Measurements from ENCODE around the gene DPEP1. TPM values are rescaled to one million over a fixed set of nuclear protein-coding genes. Genes with fewer than 3 reads are reported as not detected.

The DPEP1 gene
- total RNA-seq, 6 donors from 2014 or later = 1.2 to 2.7 (median 1.5) TPM; not detected in 3

GRCh38 chr16:89596957-89597649 lies 16.3 kb upstream of the DPEP1 start:
- Histone ChIP-seq H3K4me1 (peaks cover 0 to 4% (median under 1%) of the 10 kb centered on the region in 4 donors), H3K36me3 (no peaks in the 10 kb centered on the region), H3K27ac (no peak overlapping the region), H3K27me3 (no peaks in the 10 kb centered on the region), H3K9me3 (no peaks in the 10 kb centered on the region), H3K4me3 (no peak overlapping the region)
- WGBS, 2 donors = 88 to 93% methylated on average over 11 to 19 of the region's 19 CpGs
- peak in 1 of 2 donors; percentile 74 for DNase-seq
- TF ChIP-seq POLR2AphosphoS5 (IDR thresholded peaks at IDR 0.05) (no peak), POLR2A (IDR thresholded peaks at IDR 0.05) (no peak), EP300 (IDR thresholded peaks at IDR 0.05) (no peak)
- TF ChIP-seq, protein P1, sequence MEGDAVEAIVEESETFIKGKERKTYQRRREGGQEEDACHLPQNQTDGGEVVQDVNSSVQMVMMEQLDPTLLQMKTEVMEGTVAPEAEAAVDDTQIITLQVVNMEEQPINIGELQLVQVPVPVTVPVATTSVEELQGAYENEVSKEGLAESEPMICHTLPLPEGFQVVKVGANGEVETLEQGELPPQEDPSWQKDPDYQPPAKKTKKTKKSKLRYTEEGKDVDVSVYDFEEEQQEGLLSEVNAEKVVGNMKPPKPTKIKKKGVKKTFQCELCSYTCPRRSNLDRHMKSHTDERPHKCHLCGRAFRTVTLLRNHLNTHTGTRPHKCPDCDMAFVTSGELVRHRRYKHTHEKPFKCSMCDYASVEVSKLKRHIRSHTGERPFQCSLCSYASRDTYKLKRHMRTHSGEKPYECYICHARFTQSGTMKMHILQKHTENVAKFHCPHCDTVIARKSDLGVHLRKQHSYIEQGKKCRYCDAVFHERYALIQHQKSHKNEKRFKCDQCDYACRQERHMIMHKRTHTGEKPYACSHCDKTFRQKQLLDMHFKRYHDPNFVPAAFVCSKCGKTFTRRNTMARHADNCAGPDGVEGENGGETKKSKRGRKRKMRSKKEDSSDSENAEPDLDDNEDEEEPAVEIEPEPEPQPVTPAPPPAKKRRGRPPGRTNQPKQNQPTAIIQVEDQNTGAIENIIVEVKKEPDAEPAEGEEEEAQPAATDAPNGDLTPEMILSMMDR (IDR thresholded peaks at IDR 0.05) = no peak
- no peak for ATAC-seq (ENCODE audit: low FRiP score in 2 of 2)

DNA sequence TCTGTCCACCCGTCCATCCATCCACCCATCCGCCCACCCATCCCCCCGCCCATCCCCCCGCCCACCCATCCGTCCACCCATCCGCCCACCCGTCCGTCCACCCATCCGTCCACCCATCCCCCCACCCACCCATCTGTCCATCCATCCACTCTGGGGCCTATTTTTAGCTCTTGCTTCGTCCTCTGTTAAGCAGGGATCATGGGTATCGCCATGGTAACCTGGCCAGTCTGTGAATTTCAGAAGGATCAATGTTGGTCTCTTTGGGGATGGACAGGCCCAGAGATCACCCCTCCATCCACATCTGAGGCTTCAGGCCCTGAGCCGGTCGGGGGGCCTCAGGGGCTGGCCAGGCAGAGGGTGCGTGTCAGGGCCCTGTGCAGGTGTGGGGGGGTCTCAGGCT lies 15.2 kb upstream of the DPEP1 start:
- peaks cover 0 to 14% (median 11%) of the 10 kb centered on the region in 4 donors for H3K4me1 ChIP-seq
- no peaks in the 10 kb centered on the region for H3K36me3 ChIP-seq
- DNase-seq (no peak), ATAC-seq (ENCODE audit: low FRiP score in 2 of 2) (no peak)
- H3K27me3 ChIP-seq = no peaks in the 10 kb centered on the region
- no peaks in the 10 kb centered on the region for H3K9me3 ChIP-seq
- no peak overlapping the region for H3K27ac ChIP-seq
- WGBS, 2 donors = 100% methylated on average over 3 of the region's 14 CpGs; no CpG with 5 or more reads in 1 of the 2 donors
- no peak overlapping the region for H3K4me3 ChIP-seq
- TF ChIP-seq POLR2AphosphoS5 (IDR thresholded peaks at IDR 0.05) = no peak
- TF ChIP-seq POLR2A (IDR thresholded peaks at IDR 0.05) = no peak
- TF ChIP-seq, protein P1 (IDR thresholded peaks at IDR 0.05) = no peak
- TF ChIP-seq EP300 (IDR thresholded peaks at IDR 0.05) = no peak

DNA sequence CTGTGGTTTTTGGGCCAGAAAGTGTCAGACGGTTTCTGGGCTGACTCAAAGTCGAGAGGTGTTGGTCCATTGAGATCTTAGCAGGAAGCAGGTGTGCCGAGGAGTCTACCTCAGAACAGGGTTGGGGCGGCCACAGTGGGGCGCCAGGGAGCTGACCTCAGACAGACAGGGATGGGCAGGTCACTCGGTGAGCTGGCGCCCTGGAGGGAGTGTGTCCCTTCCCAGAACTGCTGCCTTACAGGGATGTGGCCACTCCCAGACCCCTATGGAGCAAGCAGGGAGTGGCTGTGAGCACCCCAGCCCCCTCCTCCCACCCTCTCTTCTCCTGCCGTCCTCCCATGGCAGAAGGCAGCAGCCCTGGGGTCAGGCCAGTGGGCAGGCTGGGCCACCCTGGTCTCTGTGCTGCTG lies 14.0 kb upstream of the DPEP1 start:
- 38 to 50% methylated on average over 3 to 8 of the region's 8 CpGs for WGBS, 2 donors
- Histone ChIP-seq H3K4me1 (peaks cover 0 to 14% (median 11%) of the 10 kb centered on the region in 4 donors), H3K36me3 (no peaks in the 10 kb centered on the region), H3K27ac (no peak overlapping the region), H3K4me3 (no peak overlapping the region), H3K9me3 (no peaks in the 10 kb centered on the region), H3K27me3 (no peaks in the 10 kb centered on the region)
- TF ChIP-seq, protein P1 (IDR thresholded peaks at IDR 0.05) = no peak
- no peak for TF ChIP-seq POLR2AphosphoS5 (IDR thresholded peaks at IDR 0.05)
- no peak for TF ChIP-seq EP300 (IDR thresholded peaks at IDR 0.05)
- TF ChIP-seq POLR2A (IDR thresholded peaks at IDR 0.05) = no peak
- DNase-seq (no peak), ATAC-seq (ENCODE audit: low FRiP score in 2 of 2) (no peak)

DNA sequence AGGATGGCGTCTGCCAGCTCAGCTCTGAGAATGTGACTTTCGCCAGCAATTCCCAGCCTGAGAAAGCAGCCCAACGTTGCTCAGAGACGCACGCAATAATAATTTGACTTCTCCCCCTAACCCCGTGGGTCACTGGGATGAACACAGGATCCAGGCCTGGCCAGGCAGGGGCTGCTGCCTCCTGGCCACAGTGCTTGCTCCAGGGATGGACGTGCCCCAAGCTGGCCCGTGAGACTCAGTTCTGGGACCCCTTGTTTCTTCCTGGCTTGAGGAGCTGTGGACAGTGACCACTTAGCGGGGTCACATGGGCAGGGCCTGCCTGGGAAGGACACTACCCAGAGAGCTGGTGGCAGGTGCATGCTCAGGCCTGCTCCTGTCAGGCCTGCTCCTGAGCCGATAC lies 13.5 kb upstream of the DPEP1 start:
- no peak for ATAC-seq (ENCODE audit: low FRiP score in 2 of 2)
- no peaks in the 10 kb centered on the region for H3K36me3 ChIP-seq
- H3K27ac ChIP-seq = no peak overlapping the region
- TF ChIP-seq, protein P1 (IDR thresholded peaks at IDR 0.05) = no peak
- no peak for TF ChIP-seq POLR2A (IDR thresholded peaks at IDR 0.05)
- TF ChIP-seq EP300 (IDR thresholded peaks at IDR 0.05) = no peak
- no peak for TF ChIP-seq POLR2AphosphoS5 (IDR thresholded peaks at IDR 0.05)
- no peak overlapping the region for H3K4me3 ChIP-seq
- H3K9me3 ChIP-seq = no peaks in the 10 kb centered on the region
- H3K27me3 ChIP-seq = no peaks in the 10 kb centered on the region
- peaks cover 0 to 14% (median 11%) of the 10 kb centered on the region in 4 donors for H3K4me1 ChIP-seq
- DNase-seq = no peak
- WGBS, 2 donors = 75 to 88% methylated on average over 6 to 10 of the region's 10 CpGs

DNA sequence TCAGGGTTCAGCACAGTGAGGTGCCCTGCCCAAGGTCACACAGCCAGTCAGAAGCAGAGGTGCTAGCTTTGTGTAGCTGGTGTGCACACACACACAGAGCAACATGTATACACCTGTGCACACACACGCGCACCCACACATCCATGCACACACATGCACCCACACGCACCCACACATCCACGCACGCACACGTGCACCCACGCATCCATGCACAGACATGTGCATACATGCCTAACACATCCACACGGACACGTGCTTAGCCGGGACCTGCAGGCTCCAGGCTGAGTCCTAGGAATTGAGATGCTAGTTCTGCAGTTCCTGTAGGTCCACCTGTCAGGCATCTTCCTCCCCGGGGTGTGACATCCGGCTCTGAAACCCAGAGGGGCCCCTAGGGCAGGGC lies 13.0 kb upstream of the DPEP1 start:
- no peak for DNase-seq
- no peak for TF ChIP-seq POLR2AphosphoS5 (IDR thresholded peaks at IDR 0.05)
- no peak for TF ChIP-seq POLR2A (IDR thresholded peaks at IDR 0.05)
- TF ChIP-seq, protein P1 (IDR thresholded peaks at IDR 0.05) = no peak
- TF ChIP-seq EP300 (IDR thresholded peaks at IDR 0.05) = no peak

More for the DNA sequence above, 13.0 kb upstream of the DPEP1 start:
- Histone ChIP-seq H3K36me3 (no peaks in the 10 kb centered on the region), H3K4me3 (no peak overlapping the region), H3K4me1 (peaks cover 0 to 14% (median 11%) of the 10 kb centered on the region in 4 donors), H3K27ac (no peak overlapping the region), H3K9me3 (no peaks in the 10 kb centered on the region), H3K27me3 (no peaks in the 10 kb centered on the region)
- no peak for ATAC-seq (ENCODE audit: low FRiP score in 2 of 2)
- 79 to 90% methylated on average over 10 to 12 of the region's 12 CpGs for WGBS, 2 donors

Data from upper lobe of left lung (tissue), 6 donors.